Smooth muscle cell (in vitro differentiated cells): ENCODE data around the gene TPCN1. TPM values are rescaled to one million over a fixed set of nuclear protein-coding genes. Genes with fewer than 3 reads are reported as not detected.

Source experiments
- DNase-seq: peaks from one replicate; lab custom pipeline; 2025; ENCODE audit not compliant: unreplicated experiment; lab: John Stamatoyannopoulos, UW
- H2AFZ ChIP-seq: fragments of 200-600 bp; sonication (generic); 2 replicates; pipeline ENCODE4 v1.6.0; 2016; ENCODE audit warnings: antibody characterized with exemption, low read depth, mild to moderate bottlenecking
- H3F3A ChIP-seq: fragments of 200-600 bp; sonication (generic); 2 replicates; pipeline ENCODE4 v1.6.0; 2017; ENCODE audit warnings: antibody characterized with exemption, low read depth
- H3K27ac ChIP-seq: fragments of 200-600 bp; sonication (generic); 2 replicates; pipeline ENCODE4 v1.5.1; 2016; ENCODE audit warnings: low read depth, mild to moderate bottlenecking
- H3K27me3 ChIP-seq: fragments of 200-600 bp; sonication (generic); 2 replicates; pipeline ENCODE4 v1.6.1; 2016; ENCODE audit warnings: low read depth, mild to moderate bottlenecking
- H3K36me3 ChIP-seq: fragments of 200-600 bp; sonication (generic); 2 replicates; pipeline ENCODE4 v1.5.1; 2016; ENCODE audit warnings: low read depth
- H3K4me1 ChIP-seq: fragments of 200-600 bp; sonication (generic); 2 replicates; pipeline ENCODE4 v1.5.1; 2016; ENCODE audit warnings: low read depth
- H3K4me2 ChIP-seq: fragments of 200-600 bp; sonication (generic); 2 replicates; pipeline ENCODE4 v1.6.0; 2016; ENCODE audit warnings: mild to moderate bottlenecking
- H3K4me3 ChIP-seq: fragments of 200-600 bp; sonication (generic); 2 replicates; pipeline ENCODE4 v1.5.1; 2016; ENCODE audit warnings: mild to moderate bottlenecking
- H3K79me2 ChIP-seq: fragments of 200-600 bp; sonication (generic); 2 replicates; pipeline ENCODE4 v1.6.0; 2016; ENCODE audit warnings: low read depth, mild to moderate bottlenecking
- H3K9ac ChIP-seq: fragments of 200-600 bp; sonication (generic); 2 replicates; pipeline ENCODE4 v1.6.0; 2016; ENCODE audit warnings: low read depth
- H3K9me3 ChIP-seq: fragments of 200-600 bp; sonication (generic); replicated peaks from 2 replicates; pipeline ENCODE4 v1.5.1; 2016; ENCODE audit warnings: low read depth
- H4K20me1 ChIP-seq: fragments of 200-600 bp; sonication (generic); 2 replicates; pipeline ENCODE4 v1.6.0; 2016; ENCODE audit warnings: low read depth
- WGBS: methylation state at CpG from one replicate; pipeline ENCODE4 v1.1.7; 2016; ENCODE audit warnings: low lambda C conversion rate; 5-methylcytosine and 5-hydroxymethylcytosine counted together
- polyA plus RNA-seq: library from polyadenylated mRNA; unstranded; fragments of >200 nt; fragmentation: Nextera tagmentation; extraction: Ambion mirVana; gene quantifications from 2 replicates; pipeline ENCODE4 v1.2.1, GENCODE V29; 2016
- total RNA-seq: library from RNA; depleted of rRNA; stranded (reverse); fragments of >200 nt; gene quantifications from 2 replicates; pipeline ENCODE4 v1.2.3, GENCODE V29; 2014
- TF ChIP-seq, protein P1 (sequence below): fragments of 200-600 bp; sonication (generic); IDR thresholded peaks from 2 replicates; pipeline ENCODE4 v1.5.1; 2017; ENCODE audit warnings: borderline replicate concordance, mild to moderate bottlenecking, antibody characterized with exemption; ENCODE audit not compliant: insufficient read depth, poor library complexity, severe bottlenecking

Gene TPCN1
- total and polyA plus RNA-seq, 2 experiments from 2014 or later: 12.9 to 29.2 TPM

DNA sequence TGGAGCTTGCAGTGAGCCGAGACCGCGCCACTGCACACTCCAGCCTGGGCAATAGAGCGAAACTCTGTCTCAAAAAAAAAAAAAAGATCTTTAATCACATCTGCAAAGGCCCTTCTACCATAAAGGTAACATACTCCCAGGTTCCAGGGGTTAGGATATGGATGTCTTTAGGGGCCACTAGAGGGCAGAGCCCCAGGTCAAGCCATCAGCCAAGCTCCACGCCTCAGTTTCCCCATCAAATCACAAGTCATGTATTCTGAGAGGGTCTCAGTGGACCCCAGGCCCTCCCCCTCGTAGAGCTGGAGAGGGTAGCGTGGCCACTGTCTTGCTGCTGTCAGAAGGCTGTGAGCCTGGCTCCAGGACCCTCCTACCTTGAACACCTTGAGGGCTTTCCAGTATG is 94.9 kb downstream of the TPCN1 start:
- Histone ChIP-seq H2AFZ (no peak overlapping the region), H3K4me1 (no peaks in the 10 kb centered on the region), H3K27me3 (no peaks in the 10 kb centered on the region), H3K36me3 (no peaks in the 10 kb centered on the region), H3K9ac (no peak overlapping the region), H3K27ac (no peak overlapping the region), H4K20me1 (no peaks in the 10 kb centered on the region), H3F3A (no peaks in the 10 kb centered on the region), H3K4me3 (no peak overlapping the region), H3K9me3 (no peaks in the 10 kb centered on the region), H3K79me2 (no peaks in the 10 kb centered on the region), H3K4me2 (no peak overlapping the region)
- DNase-seq: no peak
- 97% methylated on average over 7 of the region's 7 CpGs for WGBS
- TF ChIP-seq, protein P1, sequence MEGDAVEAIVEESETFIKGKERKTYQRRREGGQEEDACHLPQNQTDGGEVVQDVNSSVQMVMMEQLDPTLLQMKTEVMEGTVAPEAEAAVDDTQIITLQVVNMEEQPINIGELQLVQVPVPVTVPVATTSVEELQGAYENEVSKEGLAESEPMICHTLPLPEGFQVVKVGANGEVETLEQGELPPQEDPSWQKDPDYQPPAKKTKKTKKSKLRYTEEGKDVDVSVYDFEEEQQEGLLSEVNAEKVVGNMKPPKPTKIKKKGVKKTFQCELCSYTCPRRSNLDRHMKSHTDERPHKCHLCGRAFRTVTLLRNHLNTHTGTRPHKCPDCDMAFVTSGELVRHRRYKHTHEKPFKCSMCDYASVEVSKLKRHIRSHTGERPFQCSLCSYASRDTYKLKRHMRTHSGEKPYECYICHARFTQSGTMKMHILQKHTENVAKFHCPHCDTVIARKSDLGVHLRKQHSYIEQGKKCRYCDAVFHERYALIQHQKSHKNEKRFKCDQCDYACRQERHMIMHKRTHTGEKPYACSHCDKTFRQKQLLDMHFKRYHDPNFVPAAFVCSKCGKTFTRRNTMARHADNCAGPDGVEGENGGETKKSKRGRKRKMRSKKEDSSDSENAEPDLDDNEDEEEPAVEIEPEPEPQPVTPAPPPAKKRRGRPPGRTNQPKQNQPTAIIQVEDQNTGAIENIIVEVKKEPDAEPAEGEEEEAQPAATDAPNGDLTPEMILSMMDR: no peak

- H3K36me3 ChIP-seq: no peaks in the 10 kb centered on the region
- no peak overlapping the region for H3K4me3 ChIP-seq
- DNase-seq: no peak
- H3K27me3 ChIP-seq: no peaks in the 10 kb centered on the region
- no peak overlapping the region for H2AFZ ChIP-seq
- no peaks in the 10 kb centered on the region for H3K79me2 ChIP-seq
- H4K20me1 ChIP-seq: no peaks in the 10 kb centered on the region
- H3F3A ChIP-seq: no peaks in the 10 kb centered on the region
- H3K9ac ChIP-seq: no peak overlapping the region
- TF ChIP-seq, protein P1: no peak
- WGBS: 95% methylated on average over 6 of the region's 6 CpGs
- H3K27ac ChIP-seq: no peak overlapping the region
- no peaks in the 10 kb centered on the region for H3K4me1 ChIP-seq
- no peaks in the 10 kb centered on the region for H3K9me3 ChIP-seq
- H3K4me2 ChIP-seq: no peak overlapping the region
These were observed 95.9 kb downstream of the TPCN1 start for GRCh38 chr12:113317122-113317521.

DNA sequence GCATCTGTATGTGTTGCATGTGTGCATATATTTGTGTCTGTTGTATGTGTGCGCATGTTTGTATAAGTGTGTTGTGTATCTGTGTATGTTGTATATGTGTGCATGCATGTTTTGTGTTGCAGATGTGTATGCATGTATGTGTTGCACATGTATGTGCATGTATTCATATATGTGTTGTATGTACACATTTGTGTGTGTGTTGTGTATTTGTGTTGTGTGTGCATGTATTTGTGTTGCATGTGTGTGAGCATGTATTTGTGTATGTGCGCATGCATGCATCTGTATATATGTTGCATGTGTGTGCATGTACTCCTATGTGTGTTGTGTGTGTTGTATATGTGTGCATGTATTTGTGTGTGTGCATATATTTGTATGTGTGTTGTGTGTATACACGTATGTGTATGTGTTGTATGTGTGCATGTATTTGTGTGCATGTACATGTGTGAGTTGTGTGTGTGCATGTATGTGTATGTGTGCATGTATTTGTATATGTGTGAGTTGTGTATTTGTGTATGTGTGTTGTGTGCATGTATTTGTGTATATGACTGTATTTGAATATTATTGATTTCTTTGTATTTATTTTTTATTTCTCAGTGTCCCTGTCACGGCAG is 96.9 kb downstream of the TPCN1 start:
- no peak for DNase-seq

More for the DNA sequence above, 96.9 kb downstream of the TPCN1 start:
- TF ChIP-seq, protein P1: no peak
- Histone ChIP-seq H3K9me3 (no peaks in the 10 kb centered on the region), H3K36me3 (no peaks in the 10 kb centered on the region), H3F3A (no peaks in the 10 kb centered on the region), H4K20me1 (no peaks in the 10 kb centered on the region), H2AFZ (no peak overlapping the region), H3K79me2 (no peaks in the 10 kb centered on the region), H3K4me1 (no peaks in the 10 kb centered on the region), H3K4me3 (no peak overlapping the region), H3K27ac (no peak overlapping the region), H3K27me3 (no peaks in the 10 kb centered on the region), H3K4me2 (no peak overlapping the region), H3K9ac (no peak overlapping the region)
- 93% methylated on average over 4 of the region's 4 CpGs for WGBS
